B cell (primary cell): ENCODE results near the gene KCNJ11. TPM values are rescaled to one million over a fixed set of nuclear protein-coding genes. Genes with fewer than 3 reads are reported as not detected.

ENCODE experiments used
- ATAC-seq: fragments of 200-7000 bp; cut with Tn5 transposase; one replicate; pipeline ENCODE4 v1.10.0; 2021; ENCODE audit warnings: low read depth, mild to moderate bottlenecking, moderate number of reproducible peaks, moderate library complexity
- CTCF ChIA-PET: fragments of 350-600 bp; sonication (Branson Sonifier 250); formaldehyde crosslinking; loops from one replicate; lab custom pipeline; 2021; ENCODE audit warnings: antibody characterized with exemption, inconsistent platforms; lab: Charles Lee
- POLR2A ChIA-PET: fragments of 350-600 bp; sonication (Branson Sonifier 250); formaldehyde crosslinking; loops from one replicate; lab custom pipeline; 2021; ENCODE audit warnings: antibody characterized with exemption; lab: Charles Lee
- DNase-seq: peaks from one replicate; pipeline ENCODE4 v3.0.0; 2013
- H2AFZ ChIP-seq: 2 replicates; pipeline ENCODE4 v1.6.1; 2012; ENCODE audit warnings: mild to moderate bottlenecking, low read depth, low read length; ENCODE audit not compliant: insufficient read depth, poor library complexity, severe bottlenecking
- H3K27ac ChIP-seq, 2 donors: 1 replicate in 1 of 2; 2 replicates in 1 of 2; pipeline ENCODE4 v1.5.1; 2012 to 2013; ENCODE audit warnings: low read length in 2 of 2, mild to moderate bottlenecking in 2 of 2, moderate library complexity in 1 of 2
- H3K27me3 ChIP-seq, 4 experiments: fragments of 200-600 bp in 1 of 4; sonication (generic) in 1 of 4; replicated peaks in 1 of 4; 1 replicate in 2 of 4; 2 replicates in 2 of 4; pipeline versions ENCODE4 v1.6.1 to v1.7.0; 2013 to 2016; ENCODE audit warnings: low read length in 3 of 4, mild to moderate bottlenecking in 2 of 4, mixed read lengths in 1 of 4, moderate library complexity in 1 of 4; ENCODE audit not compliant: insufficient read depth in 4 of 4, control insufficient read depth in 3 of 4; ENCODE audit errors: control extremely low read depth in 1 of 4
- H3K36me3 ChIP-seq, 2 experiments: replicated peaks in 1 of 2; 1 replicate in 1 of 2; 2 replicates in 1 of 2; pipeline versions ENCODE4 v1.6.1 to v1.7.1; 2013; ENCODE audit warnings: low read length in 1 of 2; ENCODE audit not compliant: insufficient read depth in 2 of 2, control insufficient read depth in 1 of 2; ENCODE audit errors: control extremely low read depth in 1 of 2, extremely low read depth in 1 of 2
- H3K4me1 ChIP-seq, 2 donors: fragments of 200-600 bp in 1 of 2; sonication (generic) in 1 of 2; 1 replicate in 1 of 2; 2 replicates in 1 of 2; pipeline versions ENCODE4 v1.5.1 to v1.6.1; 2013 to 2017; ENCODE audit warnings: low read length in 2 of 2; ENCODE audit not compliant: control insufficient read depth in 2 of 2, insufficient read depth in 2 of 2
- H3K4me2 ChIP-seq: replicated peaks from 2 replicates; pipeline ENCODE3; 2012; ENCODE audit warnings: mild to moderate bottlenecking, low read depth, low read length; ENCODE audit not compliant: poor library complexity, severe bottlenecking
- H3K4me3 ChIP-seq, 5 experiments: fragments of 200-600 bp in 1 of 5; sonication (generic) in 1 of 5; 1 replicate in 3 of 5; 2 replicates in 2 of 5; pipeline versions ENCODE4 v1.5.1 to v1.7.0; 2011 to 2016; ENCODE audit warnings: low read length in 4 of 5, mild to moderate bottlenecking in 4 of 5, low read depth in 2 of 5, control low read depth in 1 of 5, moderate library complexity in 1 of 5; ENCODE audit not compliant: insufficient read depth in 1 of 5; ENCODE audit errors: control extremely low read depth in 1 of 5, extremely low read depth in 1 of 5
- H3K79me2 ChIP-seq: fragments of 200-600 bp; sonication (generic); one replicate; pipeline ENCODE4 v1.6.0; 2016; ENCODE audit warnings: low read length; ENCODE audit not compliant: control insufficient read depth, insufficient read depth
- H3K9ac ChIP-seq: fragments of 200-600 bp; sonication (generic); 2 replicates; pipeline ENCODE4 v1.6.1; 2017; ENCODE audit warnings: mild to moderate bottlenecking, low read length, moderate library complexity
- H3K9me3 ChIP-seq, 3 donors: one replicate each; pipeline versions ENCODE4 v1.6.1 to v1.7.1; 2013; ENCODE audit warnings: low read length in 2 of 3; ENCODE audit not compliant: control insufficient read depth in 2 of 3, insufficient read depth in 1 of 3; ENCODE audit errors: control extremely low read depth in 1 of 3
- H4K20me1 ChIP-seq: 2 replicates; pipeline ENCODE4 v1.6.0; 2012; ENCODE audit warnings: mild to moderate bottlenecking, low read length; ENCODE audit not compliant: insufficient read depth, control insufficient read depth, poor library complexity, severe bottlenecking
- H3K27ac Mint-ChIP-seq: one replicate; pipeline ENCODE4 v1.8.0; 2021; ENCODE audit warnings: mixed read lengths
- H3K27me3 Mint-ChIP-seq: one replicate; pipeline ENCODE4 v1.8.0; 2021; ENCODE audit warnings: mixed read lengths
- H3K4me1 Mint-ChIP-seq: one replicate; pipeline ENCODE4 v1.8.0; 2021; ENCODE audit warnings: mixed read lengths
- H3K4me3 Mint-ChIP-seq: one replicate; pipeline ENCODE4 v1.8.0; 2021; ENCODE audit warnings: mixed read lengths
- H3K9me3 Mint-ChIP-seq: one replicate; pipeline ENCODE4 v1.8.0; 2022; ENCODE audit warnings: mixed read lengths; ENCODE audit not compliant: insufficient read depth
- CTCF ChIP-seq: fragments of 200-600 bp; IDR thresholded peaks from one replicate; pipeline ENCODE4 v1.8.0; 2022; ENCODE audit warnings: antibody characterized with exemption, mild to moderate bottlenecking
- EZH2 ChIP-seq: IDR thresholded peaks from 2 replicates; pipeline ENCODE4 v1.6.1; 2012; ENCODE audit warnings: borderline replicate concordance, low read depth, mild to moderate bottlenecking, moderate library complexity, low read length; ENCODE audit not compliant: insufficient read depth, poor library complexity, severe bottlenecking
- WGBS: methylation state at CpG from one replicate; pipeline ENCODE4 v1.1.5; 2013; ENCODE audit warnings: missing lambda C conversion rate; ENCODE audit not compliant: insufficient coverage; 5-methylcytosine and 5-hydroxymethylcytosine counted together
- intact Hi-C: fragments of 100-400 bp; cut with micrococcal nuclease; formaldehyde crosslinking; loops from one replicate; pipeline ENCODE4 v1.10.0; 2022
- polyA plus RNA-seq: library from polyadenylated mRNA; depleted of rRNA; stranded (reverse); fragments of >200 nt; gene quantifications from 2 replicates; pipeline ENCODE4 v1.2.3, GENCODE V29; 2012
- total RNA-seq, 2 donors: library from RNA; stranded (reverse); fragments of 120-200 nt in 1 of 2; gene quantifications; 1 replicate in 1 of 2; 2 replicates in 1 of 2; pipeline versions ENCODE4 v1.2.3 to v1.2.4, GENCODE V29; 2013 to 2022

The KCNJ11 gene
- total and polyA plus RNA-seq, 2 donors (not counting 1 experiment from before 2014, with no cell fraction given) = 1.4 to 2.1 TPM

GRCh38 chr11:17431139-17431538, 42.7 kb upstream of the KCNJ11 start:
- H3K4me3 Mint-ChIP-seq = no peak overlapping the region
- ATAC-seq (no peak), DNase-seq (no peak)
- WGBS = 32% methylated on average over 6 of the region's 8 CpGs
- H3K4me2 ChIP-seq = no peak overlapping the region
- ChIA-PET POLR2A (no interaction called here), CTCF (interaction anchor here (0.6 to 1.3 kb wide), 2 partner anchors 49 to 153 kb away, joined by 3 read pairs; no protein-coding TSS in a partner anchor)
- H3K4me1 ChIP-seq = no peaks in the 10 kb centered on the region
- H3K4me3 ChIP-seq = no peak overlapping the region
- H3K9me3 ChIP-seq = no peaks in the 10 kb centered on the region
- no peaks in the 10 kb centered on the region for H3K4me1 Mint-ChIP-seq
- intact Hi-C loops = no loop called here
- no peaks in the 10 kb centered on the region for H3K36me3 ChIP-seq
- H3K27me3 Mint-ChIP-seq = peaks cover 19% of the 10 kb centered on the region
- H3K9me3 Mint-ChIP-seq = no peaks in the 10 kb centered on the region
- TF ChIP-seq CTCF = no peak
- no peak for TF ChIP-seq EZH2
- no peak overlapping the region for H3K27ac Mint-ChIP-seq
- H3K27me3 ChIP-seq = peaks cover 0 to 6% (median 0%) of the 10 kb centered on the region in 4 experiments
- H3K27ac ChIP-seq = no peak overlapping the region
- H2AFZ ChIP-seq = no peak overlapping the region
- no peaks in the 10 kb centered on the region for H4K20me1 ChIP-seq
- no peak overlapping the region for H3K9ac ChIP-seq
- H3K79me2 ChIP-seq = no peaks in the 10 kb centered on the region

DNA sequence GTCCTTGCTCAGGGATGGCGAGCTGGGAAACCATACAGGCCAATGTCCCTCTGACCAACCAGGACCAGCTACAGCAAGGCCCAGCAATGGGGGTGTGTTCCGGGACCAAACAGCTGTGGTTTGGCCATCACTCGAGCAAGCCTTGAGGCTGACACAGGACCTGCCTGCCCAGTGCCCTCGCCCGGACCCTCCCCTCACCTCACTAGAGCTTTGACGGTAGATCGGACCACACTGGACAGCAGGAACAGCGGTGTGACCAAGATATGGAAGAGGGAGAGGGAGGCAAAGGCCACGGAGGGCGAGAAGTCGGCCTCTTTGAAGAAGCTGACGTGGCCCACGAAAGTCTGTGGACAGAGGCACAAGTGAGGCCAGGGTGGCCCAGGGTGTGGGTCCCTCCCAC, 42.2 kb upstream of the KCNJ11 start:
- H3K4me1 ChIP-seq = no peaks in the 10 kb centered on the region
- H3K4me3 ChIP-seq = no peak overlapping the region
- Mint-ChIP-seq H3K9me3 (no peaks in the 10 kb centered on the region), H3K27ac (no peak overlapping the region), H3K27me3 (peaks cover 18% of the 10 kb centered on the region), H3K4me1 (no peaks in the 10 kb centered on the region), H3K4me3 (no peak overlapping the region)
- no peak for ATAC-seq
- ChIA-PET POLR2A (no interaction called here), CTCF (no interaction called here)
- H4K20me1 ChIP-seq = no peaks in the 10 kb centered on the region
- 88% methylated on average over 12 of the region's 13 CpGs for WGBS
- H2AFZ ChIP-seq = no peak overlapping the region
- H3K9me3 ChIP-seq = no peaks in the 10 kb centered on the region
- no peak overlapping the region for H3K27ac ChIP-seq
- intact Hi-C loops = no loop called here
- H3K4me2 ChIP-seq = no peak overlapping the region
- H3K79me2 ChIP-seq = no peaks in the 10 kb centered on the region
- H3K27me3 ChIP-seq = peaks cover 0 to 6% (median 0%) of the 10 kb centered on the region in 4 experiments
- H3K9ac ChIP-seq = no peak overlapping the region
- TF ChIP-seq CTCF (no peak), EZH2 (no peak)
- H3K36me3 ChIP-seq = no peaks in the 10 kb centered on the region
- no peak for DNase-seq
